ENCODE data around the gene BIRC5.

BIRC5 gene

GRCh38 chr17:78272914-78273258 lies 58.8 kb downstream of the BIRC5 start:
- Histone ChIP-seq H3K27me3 (ENCODE audit: control insufficient read depth, insufficient read depth, low read length) (no peaks in the 10 kb centered on the region), H3K27ac (ENCODE audit: low read depth, low read length) (no peak overlapping the region), H3K36me3 (ENCODE audit: control insufficient read depth, insufficient read depth, low read length) (no peaks in the 10 kb centered on the region), H3K9ac (ENCODE audit: low read length) (no peak overlapping the region), H3K4me1 (ENCODE audit: control insufficient read depth, insufficient read depth, low read length) (peaks cover 53% of the 10 kb centered on the region), H3K4me3 (ENCODE audit: low read depth, low read length) (no peak overlapping the region), H3K9me3 (ENCODE audit: control insufficient read depth, insufficient read depth, low read depth, low read length) (peaks cover 5% of the 10 kb centered on the region)

- Histone ChIP-seq H3K27ac (ENCODE audit: low read depth, low read length) (no peak overlapping the region), H3K27me3 (ENCODE audit: control insufficient read depth, insufficient read depth, low read length) (no peaks in the 10 kb centered on the region), H3K9me3 (ENCODE audit: control insufficient read depth, insufficient read depth, low read depth, low read length) (peaks cover 5% of the 10 kb centered on the region), H3K9ac (ENCODE audit: low read length) (no peak overlapping the region), H3K4me3 (ENCODE audit: low read depth, low read length) (no peak overlapping the region), H3K4me1 (ENCODE audit: control insufficient read depth, insufficient read depth, low read length) (peaks cover 52% of the 10 kb centered on the region), H3K36me3 (ENCODE audit: control insufficient read depth, insufficient read depth, low read length) (no peaks in the 10 kb centered on the region)
Observed at GRCh38 chr17:78273813-78274212, 59.8 kb downstream of the BIRC5 start.
